Loucy (cell line): ENCODE data around the gene ZNF507.

Experiments
- CTCF ChIP-seq: fragments of 200-600 bp; sonication (generic); conservative IDR thresholded peaks from 2 replicates; pipeline ENCODE4 v1.5.1; 2014; ENCODE audit warnings: mild to moderate bottlenecking, antibody characterized with exemption, low read length
- EZH2phosphoT487 ChIP-seq: fragments of 200-600 bp; IDR thresholded peaks from 2 replicates; pipeline ENCODE4 v1.6.1; 2018; ENCODE audit warnings: antibody characterized with exemption, mild to moderate bottlenecking, moderate library complexity, borderline replicate concordance

GRCh38 chr19:32361574-32362317, 16.3 kb downstream of the ZNF507 start:
- TF ChIP-seq CTCF (no peak), EZH2phosphoT487 (no peak)
